Mucosa of descending colon (tissue), 3 donors: Measurements from ENCODE around the gene RNMT. TPM values are rescaled to one million over a fixed set of nuclear protein-coding genes. Genes with fewer than 3 reads are reported as not detected.

ENCODE experiments used
- ATAC-seq: fragments of 200-7000 bp; cut with Tn5 transposase; one replicate; pipeline ENCODE4 v1.9.1; 2020; ENCODE audit warnings: mild to moderate bottlenecking, moderate library complexity
- DNase-seq, 3 donors: peaks; one replicate each; pipeline ENCODE4 v3.0.0-alpha.2; 2020
- H3K36me3 ChIP-seq: fragments of 200-600 bp; one replicate; pipeline ENCODE4 v1.8.0; 2021; ENCODE audit warnings: low read depth, mild to moderate bottlenecking
- H3K4me1 ChIP-seq: fragments of 200-600 bp; one replicate; pipeline ENCODE4 v1.8.0; 2021; ENCODE audit warnings: low read depth, mild to moderate bottlenecking
- H3K4me3 ChIP-seq: fragments of 200-600 bp; one replicate; pipeline ENCODE4 v1.8.0; 2021; ENCODE audit warnings: mild to moderate bottlenecking
- H3K9me3 ChIP-seq: fragments of 200-600 bp; one replicate; pipeline ENCODE4 v1.8.0; 2021; ENCODE audit warnings: mild to moderate bottlenecking
- intact Hi-C, 2 donors: fragments of 100-400 bp; cut with DNase I in 1 of 2; cut with micrococcal nuclease in 1 of 2; formaldehyde crosslinking; loops; one replicate each; pipeline versions ENCODE4 v1.11.0 to v1.11.1; 2022; cut with DNase I, micrococcal nuclease
- total RNA-seq, 3 donors: library from RNA; stranded (reverse); fragmentation: NEBNext Ultra II Directional in 2 of 3; extraction: Animal tissue kit (Norgen Biotek cat#: 25700) in 2 of 3; gene quantifications; one replicate each; pipeline versions ENCODE4 v1.2.1 to v1.2.4, GENCODE V29; 2021 to 2023
- TF ChIP-seq, protein P1 (sequence below): fragments of 200-600 bp; IDR thresholded peaks from one replicate; pipeline ENCODE4 v1.8.0; 2022; ENCODE audit warnings: antibody characterized with exemption, mild to moderate bottlenecking
- donor health status: DM: no; HTN: no; CAD: no; lungs with moderate emphysema.
- donor health status: DM: no; HTN: no; CAD: no.
- donor health status: DM: no; HTN: yes; CAD: no.

RNMT gene
- total RNA-seq, 3 donors from 2014 or later = 13.7 to 25.8 (median 19.4) TPM

DNA sequence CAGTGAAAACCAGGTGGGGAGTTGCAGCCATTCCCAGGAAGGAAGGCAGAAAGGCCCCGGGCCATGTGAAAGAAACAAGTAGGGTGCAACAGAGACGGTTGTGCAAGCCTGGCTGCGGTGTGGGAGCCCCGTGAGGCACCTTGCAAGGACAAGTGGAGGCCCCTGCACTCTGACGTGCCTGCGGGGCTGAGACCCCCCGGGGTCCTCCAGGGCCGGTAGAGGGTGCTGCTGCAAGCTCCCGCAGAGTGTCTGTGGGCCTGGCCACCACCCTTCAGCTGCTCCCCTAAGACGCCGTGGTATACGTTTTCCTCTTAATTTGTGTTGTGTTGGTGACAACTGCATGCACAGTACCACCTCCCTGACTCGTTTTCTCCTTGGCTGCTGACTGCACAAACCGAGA lies 70.0 kb downstream of the RNMT start:
- TF ChIP-seq, protein P1, sequence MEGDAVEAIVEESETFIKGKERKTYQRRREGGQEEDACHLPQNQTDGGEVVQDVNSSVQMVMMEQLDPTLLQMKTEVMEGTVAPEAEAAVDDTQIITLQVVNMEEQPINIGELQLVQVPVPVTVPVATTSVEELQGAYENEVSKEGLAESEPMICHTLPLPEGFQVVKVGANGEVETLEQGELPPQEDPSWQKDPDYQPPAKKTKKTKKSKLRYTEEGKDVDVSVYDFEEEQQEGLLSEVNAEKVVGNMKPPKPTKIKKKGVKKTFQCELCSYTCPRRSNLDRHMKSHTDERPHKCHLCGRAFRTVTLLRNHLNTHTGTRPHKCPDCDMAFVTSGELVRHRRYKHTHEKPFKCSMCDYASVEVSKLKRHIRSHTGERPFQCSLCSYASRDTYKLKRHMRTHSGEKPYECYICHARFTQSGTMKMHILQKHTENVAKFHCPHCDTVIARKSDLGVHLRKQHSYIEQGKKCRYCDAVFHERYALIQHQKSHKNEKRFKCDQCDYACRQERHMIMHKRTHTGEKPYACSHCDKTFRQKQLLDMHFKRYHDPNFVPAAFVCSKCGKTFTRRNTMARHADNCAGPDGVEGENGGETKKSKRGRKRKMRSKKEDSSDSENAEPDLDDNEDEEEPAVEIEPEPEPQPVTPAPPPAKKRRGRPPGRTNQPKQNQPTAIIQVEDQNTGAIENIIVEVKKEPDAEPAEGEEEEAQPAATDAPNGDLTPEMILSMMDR = no peak
- Histone ChIP-seq H3K36me3 (no peaks in the 10 kb centered on the region), H3K4me1 (peaks cover 4% of the 10 kb centered on the region), H3K4me3 (no peak overlapping the region), H3K9me3 (no peaks in the 10 kb centered on the region)
- ATAC-seq (no peak), DNase-seq (no peak)
- intact Hi-C loops = no loop called here

DNA sequence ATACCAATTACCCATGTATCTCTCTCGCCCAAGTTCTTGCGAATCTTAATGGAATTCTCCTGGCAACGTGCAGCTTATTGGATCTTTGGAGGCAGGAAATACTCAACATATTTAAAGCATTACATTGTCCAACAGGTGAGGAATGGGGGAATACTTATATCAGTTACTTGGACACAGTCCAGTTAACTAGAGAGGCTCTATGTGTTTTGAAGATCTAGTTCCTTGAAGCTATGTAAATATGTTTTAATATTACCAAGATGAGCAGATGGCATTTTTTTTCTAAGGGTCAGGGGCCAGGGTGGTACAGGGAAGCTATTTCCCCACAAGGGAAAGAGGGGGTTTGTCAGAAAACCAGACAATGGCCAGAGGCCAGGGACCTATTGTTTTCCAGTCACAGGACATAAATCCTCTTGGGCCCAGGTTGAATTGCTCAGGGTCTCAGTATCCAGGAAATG lies 70.7 kb downstream of the RNMT start:
- no peak overlapping the region for H3K4me3 ChIP-seq
- intact Hi-C loops = no loop called here
- no peaks in the 10 kb centered on the region for H3K9me3 ChIP-seq
- peaks cover 4% of the 10 kb centered on the region for H3K4me1 ChIP-seq
- no peaks in the 10 kb centered on the region for H3K36me3 ChIP-seq
- DNase-seq (no peak), ATAC-seq (no peak)
- TF ChIP-seq, protein P1 = no peak

DNA sequence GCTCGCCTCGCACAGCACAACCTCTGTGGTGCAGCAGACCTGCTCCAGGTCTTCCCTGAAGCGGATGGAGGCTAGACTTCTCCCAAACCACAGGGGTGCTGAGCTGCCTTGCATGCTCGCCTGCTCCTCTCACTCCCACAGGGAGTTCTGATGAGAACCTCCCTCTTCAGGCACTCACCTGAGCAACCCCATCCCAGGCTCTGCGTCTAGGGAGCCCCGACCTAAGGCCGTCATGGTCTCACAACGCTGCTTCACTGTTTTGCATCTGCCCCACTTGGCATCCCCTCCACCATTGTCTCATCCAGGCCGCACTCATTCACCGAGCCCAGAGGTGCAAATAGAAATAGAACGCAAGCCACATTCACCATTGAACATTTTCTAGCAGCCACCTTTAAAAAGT lies 72.9 kb downstream of the RNMT start:
- peaks cover 4% of the 10 kb centered on the region for H3K4me1 ChIP-seq
- no peak for DNase-seq
- no peaks in the 10 kb centered on the region for H3K9me3 ChIP-seq
- ATAC-seq = no peak
- no peaks in the 10 kb centered on the region for H3K36me3 ChIP-seq
- intact Hi-C loops = no loop called here
- TF ChIP-seq, protein P1 = no peak
- no peak overlapping the region for H3K4me3 ChIP-seq

DNA sequence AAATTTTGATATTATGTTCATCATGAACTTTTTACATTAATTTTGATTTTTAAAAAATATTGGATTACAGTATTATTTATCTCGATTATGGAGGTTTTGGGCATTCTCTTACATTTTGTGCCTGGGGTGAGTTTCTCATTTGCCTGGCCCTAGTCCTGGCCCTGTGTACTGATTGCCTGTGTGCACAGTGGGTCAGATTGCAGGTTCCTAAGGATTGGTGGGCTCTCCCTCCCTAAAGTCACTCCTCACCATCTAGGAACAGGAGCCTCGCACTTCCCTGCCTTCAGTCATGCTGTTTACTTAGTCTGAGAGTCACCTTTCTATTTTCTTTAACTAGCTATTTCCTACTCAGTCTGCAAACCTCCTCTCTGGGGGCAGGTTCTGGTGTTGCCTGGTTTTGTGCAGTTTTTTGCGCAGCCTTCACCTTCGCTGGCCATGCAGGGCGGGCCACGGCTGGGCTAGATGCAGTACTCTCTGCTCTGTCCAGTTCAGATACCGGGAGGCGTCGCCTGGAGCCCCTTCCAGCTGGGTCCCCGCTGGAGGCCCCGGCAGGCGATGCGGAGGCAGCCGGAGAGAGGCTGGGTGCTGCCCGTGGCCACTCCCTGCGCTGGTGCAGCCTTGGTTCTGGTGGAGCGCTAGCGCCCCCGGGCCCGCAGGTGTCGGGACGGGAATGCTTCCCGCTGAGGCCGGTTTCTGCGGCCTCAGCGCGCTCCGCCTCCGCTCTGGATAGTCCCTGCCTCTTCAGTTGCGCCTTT lies 74.2 kb downstream of the RNMT start:
- TF ChIP-seq, protein P1 = no peak
- intact Hi-C loops = no loop called here
- no peaks in the 10 kb centered on the region for H3K9me3 ChIP-seq
- H3K4me1 ChIP-seq = peaks cover 4% of the 10 kb centered on the region
- no peaks in the 10 kb centered on the region for H3K36me3 ChIP-seq
- H3K4me3 ChIP-seq = no peak overlapping the region
- DNase-seq = peak; percentile 74 to 89 (median 81)
- ATAC-seq = peak; percentile 100

DNA sequence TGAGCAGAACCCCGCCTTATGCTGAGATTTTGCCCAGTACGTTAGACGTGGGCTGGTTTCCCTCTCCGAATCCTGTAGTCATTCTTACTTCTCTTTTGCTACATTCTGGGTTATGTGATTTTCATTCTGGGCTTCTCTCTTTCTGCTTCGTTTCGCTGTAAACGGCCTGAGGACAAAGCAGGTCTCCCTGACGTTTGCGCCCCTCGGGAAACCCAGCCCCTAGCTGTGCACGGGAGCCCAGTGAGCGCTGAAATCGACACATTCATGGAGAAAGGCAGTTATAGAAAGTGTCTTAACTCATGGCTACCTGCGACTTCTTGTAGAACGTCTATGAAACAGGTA lies 74.8 kb downstream of the RNMT start:
- peaks cover 4% of the 10 kb centered on the region for H3K4me1 ChIP-seq
- TF ChIP-seq, protein P1 = no peak
- ATAC-seq = no peak
- H3K9me3 ChIP-seq = no peaks in the 10 kb centered on the region
- intact Hi-C loops = no loop called here
- H3K4me3 ChIP-seq = no peak overlapping the region
- no peak for DNase-seq
- H3K36me3 ChIP-seq = no peaks in the 10 kb centered on the region
